Stomach (tissue), 9 donors: ENCODE measurements around the gene SPEM2. TPM values are rescaled to one million over a fixed set of nuclear protein-coding genes. Genes with fewer than 3 reads are reported as not detected.
"Not testable (repeated sequence)": the region's sequence is repeated elsewhere in the genome, so short reads cannot be mapped to it uniquely, and the experiment has no call there.

Experiments
- DNase-seq, 2 donors: peaks; one replicate each; pipeline versions ENCODE4 v3.0.0 to v3.0.0-alpha.2; 2013 to 2019
- H3K27ac ChIP-seq, 5 donors: fragments of 200-600 bp in 4 of 5; sonication (generic) in 4 of 5; one replicate each; pipeline ENCODE4 v1.5.1; 2013 to 2019; ENCODE audit warnings: mild to moderate bottlenecking in 1 of 5, moderate library complexity in 1 of 5
- H3K27me3 ChIP-seq, 3 donors: fragments of 200-600 bp; sonication (generic); one replicate each; pipeline ENCODE4 v1.5.1; 2017 to 2019; ENCODE audit warnings: mixed run types in 1 of 3
- H3K36me3 ChIP-seq, 4 donors: fragments of 200-600 bp; sonication (generic); 1 replicate in 3 of 4; 2 replicates in 1 of 4; pipeline ENCODE4 v1.5.1; 2016 to 2019
- H3K4me1 ChIP-seq, 4 donors: fragments of 200-600 bp; sonication (generic); one replicate each; pipeline ENCODE4 v1.5.1; 2016 to 2019
- H3K4me3 ChIP-seq, 4 donors: fragments of 200-600 bp; sonication (generic) in 3 of 4; one replicate each; pipeline ENCODE4 v1.5.1; 2016 to 2019; ENCODE audit warnings: mild to moderate bottlenecking in 1 of 4
- H3K9me3 ChIP-seq, 4 donors: fragments of 200-600 bp; sonication (generic); one replicate each; pipeline ENCODE4 v1.5.1; 2016 to 2019
- CTCF ChIP-seq, 7 experiments: fragments of 450-650 bp in 4 of 7; fragments of 200-600 bp in 3 of 7; sonication (generic) in 3 of 7; IDR thresholded peaks; one replicate each; pipeline ENCODE4 v1.5.1; 2016 to 2019; ENCODE audit warnings: antibody characterized with exemption in 7 of 7, control low read depth in 2 of 7, mild to moderate bottlenecking in 1 of 7
- EP300 ChIP-seq: sonication (generic); formaldehyde crosslinking; IDR thresholded peaks from one replicate; pipeline ENCODE4 v1.6.1; 2017; ENCODE audit warnings: antibody characterized with exemption
- POLR2A ChIP-seq, 4 donors: fragments of 450-650 bp; IDR thresholded peaks; one replicate each; pipeline ENCODE4 v1.6.1; 2016; ENCODE audit warnings: antibody characterized with exemption in 4 of 4, control low read depth in 2 of 4, mild to moderate bottlenecking in 1 of 4, moderate library complexity in 1 of 4
- POLR2AphosphoS5 ChIP-seq, 3 donors: sonication (generic); formaldehyde crosslinking; IDR thresholded peaks; one replicate each; pipeline ENCODE4 v1.6.1; 2016; ENCODE audit warnings: antibody characterized with exemption in 3 of 3
- WGBS, 5 donors: extraction: QIAGEN DNeasy Blood & Tissue Kit in 3 of 5; methylation state at CpG; one replicate each; pipeline versions ENCODE4 v1.1.5 to v1.1.7; 2013 to 2018; 5-methylcytosine and 5-hydroxymethylcytosine counted together
- intact Hi-C: fragments of 100-400 bp; cut with DNase I; formaldehyde crosslinking; loops from one replicate; pipeline ENCODE4 v1.15.1; 2023; ENCODE audit warnings: low total_unique reads
- polyA plus RNA-seq, 3 donors: library from polyadenylated mRNA; stranded (reverse); fragments of 200-250 nt; gene quantifications; one replicate each; pipeline ENCODE4 v1.2.3, GENCODE V29; 2013
- total RNA-seq, 5 donors: library from RNA; depleted of rRNA; stranded (reverse); fragments of >200 nt; gene quantifications; one replicate each; pipeline versions ENCODE4 v1.1.0 to v1.2.3, GENCODE V29; 2014 to 2016
- donor health status: healthy with polysubstance abuse.
- donor health status: Bipolar disorder and iron deficiency.
- donor health status: healthy.

Gene SPEM2
- total and polyA plus RNA-seq, 8 donors: not detected

GRCh38 chr17:7468290-7468689 is 42.9 kb downstream of the SPEM2 start:
- DNase-seq: no peak
- WGBS, 5 donors: 93 to 97% (median 96%) methylated on average over 11 of the region's 11 CpGs

GRCh38 chr17:7468804-7469389 is 43.5 kb downstream of the SPEM2 start:
- 68 to 76% (median 72%) methylated on average over 12 of the region's 12 CpGs for WGBS, 5 donors
- Histone ChIP-seq H3K4me1 (peaks cover 28 to 80% (median 53%) of the 10 kb centered on the region in 4 donors), H3K36me3 (peaks cover 3 to 35% (median 32%) of the 10 kb centered on the region in 4 donors), H3K27me3 (no peaks in the 10 kb centered on the region), H3K9me3 (no peaks in the 10 kb centered on the region), H3K4me3 (no peak overlapping the region), H3K27ac (no peak overlapping the region)
- no peak for DNase-seq
- intact Hi-C loops: no loop called here
- no peak for TF ChIP-seq POLR2AphosphoS5 (IDR thresholded peaks at IDR 0.05)
- no peak for TF ChIP-seq EP300
- TF ChIP-seq POLR2A (IDR thresholded peaks at IDR 0.05): no peak
- TF ChIP-seq CTCF (IDR thresholded peaks at IDR 0.05): no peak

More at GRCh38 chr17:7468290-7468689, 42.9 kb downstream of the SPEM2 start:
- Histone ChIP-seq H3K4me1 (peaks cover 28 to 74% (median 52%) of the 10 kb centered on the region in 4 donors), H3K27ac (no peak overlapping the region), H3K9me3 (no peaks in the 10 kb centered on the region), H3K4me3 (no peak overlapping the region), H3K36me3 (peaks cover 7 to 41% (median 38%) of the 10 kb centered on the region in 4 donors), H3K27me3 (no peaks in the 10 kb centered on the region)
- intact Hi-C loops: no loop called here
- TF ChIP-seq CTCF (IDR thresholded peaks at IDR 0.05) (no peak), POLR2AphosphoS5 (IDR thresholded peaks at IDR 0.05) (no peak), POLR2A (IDR thresholded peaks at IDR 0.05) (no peak), EP300 (no peak)

GRCh38 chr17:7469843-7470242 is 44.4 kb downstream of the SPEM2 start:
- Histone ChIP-seq H3K36me3 (peaks cover 0 to 25% (median 23%) of the 10 kb centered on the region in 4 donors), H3K4me1 (peaks cover 28 to 88% (median 57%) of the 10 kb centered on the region in 4 donors)
- DNase-seq: not testable (repeated sequence)

GRCh38 chr17:7470457-7470973 is 45.1 kb downstream of the SPEM2 start:
- Histone ChIP-seq H3K4me1 (peaks cover 33 to 94% (median 62%) of the 10 kb centered on the region in 4 donors), H3K36me3 (peaks cover 0 to 21% (median 17%) of the 10 kb centered on the region in 4 donors)
- H3K27ac ChIP-seq, H3K27me3 ChIP-seq, DNase-seq, H3K4me3 ChIP-seq, intact Hi-C loops, H3K9me3 ChIP-seq: not testable (repeated sequence)
- WGBS, 5 donors: 55 to 63% (median 63%) methylated on average over 8 of the region's 8 CpGs

More at GRCh38 chr17:7469843-7470242, 44.4 kb downstream of the SPEM2 start:
- intact Hi-C loops, H3K27ac ChIP-seq, H3K9me3 ChIP-seq, H3K4me3 ChIP-seq, H3K27me3 ChIP-seq: not testable (repeated sequence)
- WGBS, 5 donors: 89 to 95% (median 95%) methylated on average over 12 of the region's 12 CpGs

GRCh38 chr17:7471729-7472128 is 46.3 kb downstream of the SPEM2 start:
- intact Hi-C loops: no loop called here
- H3K36me3 ChIP-seq: peaks cover 0 to 9% (median 5%) of the 10 kb centered on the region in 4 donors
- H3K4me1 ChIP-seq: peaks cover 35 to 95% (median 64%) of the 10 kb centered on the region in 4 donors
- H3K27me3 ChIP-seq: no peaks in the 10 kb centered on the region
- 73 to 85% (median 80%) methylated on average over 2 of the region's 2 CpGs for WGBS, 5 donors
- no peak overlapping the region for H3K4me3 ChIP-seq
- no peak for DNase-seq
- H3K27ac ChIP-seq: peak overlapping the region in 2 of 5 donors; percentile 7 to 20
- TF ChIP-seq CTCF (IDR thresholded peaks at IDR 0.05): no peak
- no peak for TF ChIP-seq POLR2AphosphoS5 (IDR thresholded peaks at IDR 0.05)
- TF ChIP-seq POLR2A (IDR thresholded peaks at IDR 0.05): no peak
- TF ChIP-seq EP300: no peak
- no peaks in the 10 kb centered on the region for H3K9me3 ChIP-seq

- H3K27me3 ChIP-seq, H3K9me3 ChIP-seq, H3K4me3 ChIP-seq, DNase-seq, H3K36me3 ChIP-seq: not testable (repeated sequence)
- intact Hi-C loops: loop anchor here (5.0 kb wide), 1 partner anchor 37 kb away; the partner anchor contains the start of genes FGF11 and TMEM102
- Histone ChIP-seq H3K27ac (peak overlapping the region in 2 of 5 donors; percentile 97 to 100), H3K4me1 (peaks cover 52 to 87% (median 69%) of the 10 kb centered on the region in 4 donors)
- WGBS, 5 donors: 82 to 94% (median 90%) methylated on average over 8 of the region's 8 CpGs
These were observed 49.4 kb downstream of the SPEM2 start for GRCh38 chr17:7474767-7475166.
